Endothelial cell of umbilical vein (primary cell): ENCODE measurements around the gene XYLT1. TPM values are rescaled to one million over a fixed set of nuclear protein-coding genes. Genes with fewer than 3 reads are reported as not detected.

Experiments used
- BruUV-seq: library from RNA; stranded (reverse); fragments of 400-500 nt; replicated peaks from 2 replicates; lab custom pipeline; 2021; lab: Mats Ljungman, UMichigan
- CTCF ChIA-PET: fragments of 300-600, 350-600 bp; sonication (Branson Sonifier 250); formaldehyde crosslinking; loops from one replicate; lab custom pipeline; 2021; ENCODE audit warnings: antibody characterized with exemption, inconsistent platforms; lab: Charles Lee
- POLR2A ChIA-PET: fragments of 300-600, 350-600 bp; sonication (Branson Sonifier 250); formaldehyde crosslinking; loops from one replicate; lab custom pipeline; 2021; ENCODE audit warnings: antibody characterized with exemption, inconsistent platforms; lab: Charles Lee
- DNase-seq: peaks from one replicate; pipeline ENCODE4 v3.0.0-alpha.2; 2011; ENCODE audit warnings: low read depth, low spot score
- FAIRE-seq: peaks from 2 replicates; lab custom pipeline; 2011; peaks lifted over from hg19 to GRCh38; lab: Jason Lieb, UNC
- H2AFZ ChIP-seq: 2 replicates; pipeline ENCODE4 v1.6.0; 2012; ENCODE audit warnings: low read depth, low read length, control low read depth, inconsistent platforms
- H3K27ac ChIP-seq: 2 replicates; pipeline ENCODE4 v1.5.1; 2011; ENCODE audit warnings: low read depth, mild to moderate bottlenecking, control low read depth, low read length, moderate library complexity; ENCODE audit not compliant: insufficient read depth
- H3K27me3 ChIP-seq, 2 experiments: 2 replicates each; pipeline versions ENCODE4 v1.6.0 to v1.6.1; 2011; ENCODE audit warnings: low read length in 2 of 2, mixed read lengths in 1 of 2; ENCODE audit not compliant: control insufficient read depth in 2 of 2, insufficient read depth in 2 of 2
- H3K36me3 ChIP-seq, 2 experiments: 2 replicates in 1 of 2; 3 replicates in 1 of 2; pipeline ENCODE4 v1.5.1; 2011; ENCODE audit warnings: low read length in 2 of 2, mild to moderate bottlenecking in 1 of 2, moderate library complexity in 1 of 2; ENCODE audit not compliant: control insufficient read depth in 2 of 2, insufficient read depth in 2 of 2; ENCODE audit errors: extremely low read depth in 1 of 2
- H3K4me1 ChIP-seq: 3 replicates; pipeline ENCODE4 v1.5.1; 2011; ENCODE audit warnings: mild to moderate bottlenecking, low read length; ENCODE audit not compliant: control insufficient read depth, insufficient read depth; ENCODE audit errors: extremely low read depth
- H3K4me2 ChIP-seq: 2 replicates; pipeline ENCODE4 v1.6.1; 2011; ENCODE audit warnings: low read length, control low read depth, mixed read lengths; ENCODE audit not compliant: insufficient read depth
- H3K4me3 ChIP-seq, 3 experiments: fragments of 200-600 bp in 1 of 3; sonication (generic), shearing (Covaris generic) in 1 of 3; replicated peaks in 1 of 3; 2 replicates each; pipeline ENCODE4 v1.5.1; 2011 to 2016; ENCODE audit warnings: control low read depth in 3 of 3, low read length in 3 of 3, mild to moderate bottlenecking in 2 of 3, inconsistent platforms in 1 of 3, low read depth in 1 of 3, moderate library complexity in 1 of 3; ENCODE audit not compliant: insufficient read depth in 1 of 3
- H3K79me2 ChIP-seq: 2 replicates; pipeline ENCODE4 v1.6.0; 2012; ENCODE audit warnings: low read length, inconsistent platforms; ENCODE audit not compliant: control insufficient read depth, insufficient read depth
- H3K9ac ChIP-seq: replicated peaks from 2 replicates; pipeline ENCODE3; 2011; ENCODE audit warnings: low read length, control low read depth; ENCODE audit not compliant: insufficient read depth; ENCODE audit errors: extremely low read depth
- H3K9me1 ChIP-seq: replicated peaks from 3 replicates; pipeline ENCODE4 v1.6.0; 2011; ENCODE audit warnings: mild to moderate bottlenecking, low read length; ENCODE audit not compliant: control insufficient read depth, insufficient read depth; ENCODE audit errors: extremely low read depth
- H3K9me3 ChIP-seq: replicated peaks from 2 replicates; pipeline ENCODE4 v1.5.1; 2012; ENCODE audit warnings: low read length, inconsistent platforms; ENCODE audit not compliant: control insufficient read depth, insufficient read depth
- H4K20me1 ChIP-seq: replicated peaks from 2 replicates; pipeline ENCODE3; 2011; ENCODE audit warnings: mild to moderate bottlenecking, low read length; ENCODE audit not compliant: control insufficient read depth, insufficient read depth; ENCODE audit errors: extremely low read depth
- CTCF ChIP-seq, 2 donors: IDR thresholded peaks; 1 replicate in 1 of 2; 2 replicates in 1 of 2; pipeline ENCODE4 v1.5.1; 2011; ENCODE audit warnings: low read length in 2 of 2, mild to moderate bottlenecking in 2 of 2, moderate library complexity in 2 of 2, control low read depth in 1 of 2, inconsistent platforms in 1 of 2, low read depth in 1 of 2; ENCODE audit not compliant: insufficient read depth in 1 of 2; ENCODE audit errors: extremely low read depth in 1 of 2
- EZH2 ChIP-seq: IDR thresholded peaks from 2 replicates; pipeline ENCODE4 v1.6.1; 2012; ENCODE audit warnings: borderline replicate concordance, low read depth, mild to moderate bottlenecking, moderate library complexity, low read length, inconsistent platforms; ENCODE audit not compliant: severe bottlenecking
- FOS ChIP-seq: IDR thresholded peaks from 2 replicates; pipeline ENCODE4 v1.6.1; 2011; ENCODE audit warnings: mild to moderate bottlenecking, low read length, moderate library complexity, borderline replicate concordance; ENCODE audit not compliant: insufficient read depth
- GATA2 ChIP-seq: IDR thresholded peaks from 2 replicates; pipeline ENCODE4 v1.7.0; 2011; ENCODE audit warnings: low read depth, mild to moderate bottlenecking, moderate library complexity, mixed read lengths, low read length; ENCODE audit not compliant: insufficient read length, insufficient read depth
- JUN ChIP-seq: IDR thresholded peaks from 2 replicates; pipeline ENCODE4 v1.6.1; 2011; ENCODE audit warnings: borderline replicate concordance, low read depth; ENCODE audit not compliant: insufficient read length, insufficient read depth
- MAX ChIP-seq: IDR thresholded peaks from 2 replicates; pipeline ENCODE4 v1.6.1; 2011; ENCODE audit not compliant: insufficient read depth, insufficient read length
- MYC ChIP-seq: IDR thresholded peaks from one replicate; pipeline ENCODE4 v1.6.1; 2011; ENCODE audit warnings: mild to moderate bottlenecking, low read depth, low read length
- POLR2A ChIP-seq: IDR thresholded peaks from 2 replicates; pipeline ENCODE4 v1.6.1; 2012; ENCODE audit warnings: low read depth, mild to moderate bottlenecking, control low read depth, low read length
- POLR2AphosphoS5 ChIP-seq: IDR thresholded peaks from 2 replicates; pipeline ENCODE4 v1.6.1; 2012; ENCODE audit warnings: low read depth, mild to moderate bottlenecking, control low read depth, low read length, moderate library complexity; ENCODE audit not compliant: insufficient read depth
- dilution Hi-C: fragments of 300-500 bp; cut with MboI; formaldehyde crosslinking; loops from one replicate; pipeline ENCODE4 v1.15.0; 2019; ENCODE audit warnings: low sequenced_read_pairs; ENCODE audit not compliant: extremely low pct_ligation_motif_present
- intact Hi-C: fragments of 100-400 bp; cut with micrococcal nuclease; formaldehyde crosslinking; loops from one replicate; pipeline ENCODE4 v1.10.0; 2022
- polyA plus RNA-seq, 4 experiments: library from polyadenylated mRNA; depleted of rRNA in 3 of 4; stranded (reverse) in 3 of 4; unstranded in 1 of 4; fragments of >200 nt; gene quantifications; 2 replicates each; pipeline versions ENCODE4 v1.2.1 to v1.2.3, GENCODE V29; 2011 to 2012; ENCODE audit warnings: missing spikeins in 1 of 4
- total RNA-seq: library from RNA; stranded (reverse); gene quantifications from 2 replicates; pipeline ENCODE4 v1.2.3, GENCODE V29; 2021

Gene XYLT1
- total and polyA plus RNA-seq, 2 donors (not counting 3 experiments of a cell fraction or from before 2014, with no cell fraction given), result 0.63 to 2.9 TPM

GRCh38 chr16:17101646-17102045, 369.1 kb downstream of the XYLT1 start:
- CTCF ChIA-PET, result no interaction called here
- H3K4me3 ChIP-seq, result no peak overlapping the region
- H3K4me1 ChIP-seq, result no peaks in the 10 kb centered on the region
- DNase-seq (no peak), FAIRE-seq (no peak)
- H3K27ac ChIP-seq, result no peak overlapping the region
- H3K9ac ChIP-seq, result no peak overlapping the region
- BruUV-seq, result no TSS peak
- intact Hi-C loops (no loop called here), dilution Hi-C loops (no loop called here)
- no peaks in the 10 kb centered on the region for H3K9me1 ChIP-seq
- H3K79me2 ChIP-seq, result no peaks in the 10 kb centered on the region
- H3K4me2 ChIP-seq, result no peak overlapping the region
- peaks cover 2% of the 10 kb centered on the region for H3K9me3 ChIP-seq
- POLR2A ChIA-PET, result no interaction called here
- H4K20me1 ChIP-seq, result no peaks in the 10 kb centered on the region
- H3K36me3 ChIP-seq, result no peaks in the 10 kb centered on the region
- no peak for TF ChIP-seq FOS
- TF ChIP-seq MAX, result no peak
- TF ChIP-seq EZH2, result no peak
- TF ChIP-seq JUN, result no peak
- no peak for TF ChIP-seq POLR2A
- TF ChIP-seq MYC, result no peak
- no peak for TF ChIP-seq CTCF (IDR thresholded peaks at IDR 0.05; ENCODE audit: extremely low read depth in 1 of 2, insufficient read depth in 1 of 2, low read depth in 1 of 2, low read length in 2 of 2)
- no peak for TF ChIP-seq GATA2
- TF ChIP-seq POLR2AphosphoS5, result no peak
- no peaks in the 10 kb centered on the region for H3K27me3 ChIP-seq
- H2AFZ ChIP-seq, result no peak overlapping the region
